Measurements from ENCODE around the gene SLC35G6.

SLC35G6 gene

GRCh38 chr17:7508145-7508544 is 26.9 kb downstream of the SLC35G6 start:
- no peak for DNase-seq

GRCh38 chr17:7508846-7509245 is 27.6 kb downstream of the SLC35G6 start:
- no peak for DNase-seq

GRCh38 chr17:7509937-7510336 is 28.7 kb downstream of the SLC35G6 start:
- no peak for DNase-seq

GRCh38 chr17:7511108-7511507 is 29.9 kb downstream of the SLC35G6 start:
- no peak for DNase-seq

- no peak for DNase-seq
Observed at GRCh38 chr17:7512105-7512504, 30.9 kb downstream of the SLC35G6 start.

GRCh38 chr17:7512824-7513540 is 31.7 kb downstream of the SLC35G6 start:
- no peak for DNase-seq

GRCh38 chr17:7513850-7514419 is 32.7 kb downstream of the SLC35G6 start:
- no peak for DNase-seq

GRCh38 chr17:7515911-7516610 is 34.8 kb downstream of the SLC35G6 start:
- peak; percentile 24 for DNase-seq

- DNase-seq = peak; percentile 70
Observed at GRCh38 chr17:7523033-7523432, 41.8 kb downstream of the SLC35G6 start.

- DNase-seq = no peak
Observed at GRCh38 chr17:7528842-7529241, 47.6 kb downstream of the SLC35G6 start.

GRCh38 chr17:7530023-7530900 is 49.0 kb downstream of the SLC35G6 start:
- no peak for DNase-seq
